Left lung (tissue), 10 donors: ENCODE data around the gene PRPF38A. TPM values are rescaled to one million over a fixed set of nuclear protein-coding genes. Genes with fewer than 3 reads are reported as not detected.

Source experiments
- ATAC-seq: fragments of 200-7000 bp; cut with Tn5 transposase; one replicate; pipeline ENCODE4 v1.9.1; 2020; ENCODE audit warnings: moderate library complexity
- DNase-seq, 4 donors: peaks; one replicate each; pipeline ENCODE4 v3.0.0-alpha.2; 2013 to 2020
- H3K27ac ChIP-seq, 2 donors: fragments of 200-600 bp; sonication (generic) in 1 of 2; one replicate each; pipeline versions ENCODE4 v1.5.0 to v1.8.0; 2020 to 2021
- H3K27me3 ChIP-seq, 2 donors: fragments of 200-600 bp; sonication (generic) in 1 of 2; one replicate each; pipeline versions ENCODE4 v1.5.0 to v1.8.0; 2020 to 2021
- H3K36me3 ChIP-seq, 2 donors: fragments of 200-600 bp; sonication (generic) in 1 of 2; one replicate each; pipeline versions ENCODE4 v1.5.0 to v1.8.0; 2020 to 2021
- H3K4me1 ChIP-seq, 2 donors: fragments of 200-600 bp; one replicate each; pipeline ENCODE4 v1.8.0; 2021
- H3K4me3 ChIP-seq, 2 donors: fragments of 200-600 bp; sonication (generic) in 1 of 2; one replicate each; pipeline versions ENCODE4 v1.5.0 to v1.8.0; 2020 to 2021; ENCODE audit warnings: mild to moderate bottlenecking in 1 of 2
- H3K9me3 ChIP-seq, 2 donors: fragments of 200-600 bp; sonication (generic) in 1 of 2; one replicate each; pipeline versions ENCODE4 v1.5.0 to v1.8.0; 2020 to 2021
- CTCF ChIP-seq, 2 donors: fragments of 200-600 bp; sonication (generic) in 1 of 2; IDR thresholded peaks; one replicate each; pipeline versions ENCODE4 v1.5.0 to v1.8.0; 2021; ENCODE audit warnings: antibody characterized with exemption in 2 of 2
- intact Hi-C, 2 donors: fragments of 100-400 bp; cut with DNase I; formaldehyde crosslinking; loops; one replicate each; pipeline versions ENCODE4 v1.11.2 to v1.14.2; 2022
- polyA plus RNA-seq, 6 donors: library from polyadenylated mRNA; unstranded; fragments of 120-200 nt; gene quantifications; one replicate each; pipeline ENCODE4 v1.2.1, GENCODE V29; 2013; ENCODE audit not compliant: insufficient read length in 6 of 6
- total RNA-seq, 2 donors: library from RNA; stranded (reverse); fragmentation: NEBNext Ultra II Directional; extraction: Animal tissue kit (Norgen Biotek cat#: 25700); gene quantifications; one replicate each; pipeline ENCODE4 v1.2.1, GENCODE V29; 2021
- donor health status: DM: no; HTN: yes; CAD: no.
- donor health status: DM: no; HTN: no; CAD: no.

PRPF38A gene
- total and polyA plus RNA-seq, 8 donors = 31.3 to 87.1 (median 79.2) TPM

DNA sequence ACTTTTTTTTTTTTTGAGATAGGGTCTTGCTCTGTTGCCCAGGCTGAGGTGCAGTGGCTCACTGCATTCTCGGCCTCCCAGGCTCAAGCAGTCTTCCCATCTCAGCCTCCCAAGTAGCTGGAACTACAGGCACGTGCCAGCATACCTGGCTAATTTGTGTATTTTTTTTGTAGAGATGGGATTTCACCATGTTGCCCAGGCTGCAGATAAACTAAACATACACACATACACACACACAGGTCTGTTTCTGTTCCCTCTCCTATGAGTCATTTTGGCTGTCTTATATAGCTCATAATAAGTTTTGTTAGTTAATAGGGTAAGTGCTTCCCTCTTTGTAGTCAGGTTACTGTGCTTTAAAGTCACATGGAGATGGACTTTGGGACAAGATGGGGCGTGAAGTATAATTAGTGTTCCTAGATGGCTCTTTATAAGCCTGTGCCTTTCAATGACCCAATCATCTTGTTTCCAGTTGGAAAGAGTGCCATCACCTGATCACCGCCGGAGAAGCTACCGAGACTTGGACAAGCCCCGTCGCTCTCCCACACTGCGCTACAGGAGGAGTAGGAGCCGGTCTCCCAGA lies 9.1 kb downstream of the PRPF38A start:
- intact Hi-C loops = no loop called here
- H3K27me3 ChIP-seq = no peaks in the 10 kb centered on the region
- no peak for ATAC-seq
- no peak overlapping the region for H3K27ac ChIP-seq
- H3K36me3 ChIP-seq = peaks cover 2 to 100% of the 10 kb centered on the region in 2 donors
- no peak overlapping the region for H3K4me3 ChIP-seq
- TF ChIP-seq CTCF (IDR thresholded peaks at IDR 0.05) = no peak
- DNase-seq = no peak
- no peaks in the 10 kb centered on the region for H3K9me3 ChIP-seq
- no peaks in the 10 kb centered on the region for H3K4me1 ChIP-seq

DNA sequence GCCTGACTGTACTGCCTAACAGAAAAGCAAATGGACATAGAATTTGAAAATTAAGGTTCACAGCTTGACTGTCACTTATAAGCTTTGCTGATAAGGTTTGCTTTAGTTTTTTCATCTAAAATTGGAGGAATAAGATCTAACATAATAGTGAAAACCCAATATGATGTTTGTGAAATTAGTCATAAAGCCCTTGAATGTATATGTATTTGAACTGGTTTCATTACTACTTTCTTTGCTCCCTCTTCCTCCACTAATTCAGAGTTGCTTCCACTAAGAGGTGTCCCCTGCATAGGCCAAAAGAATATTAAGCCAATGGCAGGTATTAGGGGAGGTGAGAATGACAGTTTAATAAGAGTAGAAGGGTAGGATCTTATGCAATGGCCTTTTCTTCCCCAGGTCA lies 10.5 kb downstream of the PRPF38A start:
- H3K4me3 ChIP-seq = no peak overlapping the region
- H3K27me3 ChIP-seq = no peaks in the 10 kb centered on the region
- intact Hi-C loops = no loop called here
- no peak overlapping the region for H3K27ac ChIP-seq
- H3K4me1 ChIP-seq = no peaks in the 10 kb centered on the region
- peaks cover 0 to 100% of the 10 kb centered on the region in 2 donors for H3K36me3 ChIP-seq
- DNase-seq = no peak
- no peaks in the 10 kb centered on the region for H3K9me3 ChIP-seq
- ATAC-seq = no peak
- TF ChIP-seq CTCF (IDR thresholded peaks at IDR 0.05) = no peak

DNA sequence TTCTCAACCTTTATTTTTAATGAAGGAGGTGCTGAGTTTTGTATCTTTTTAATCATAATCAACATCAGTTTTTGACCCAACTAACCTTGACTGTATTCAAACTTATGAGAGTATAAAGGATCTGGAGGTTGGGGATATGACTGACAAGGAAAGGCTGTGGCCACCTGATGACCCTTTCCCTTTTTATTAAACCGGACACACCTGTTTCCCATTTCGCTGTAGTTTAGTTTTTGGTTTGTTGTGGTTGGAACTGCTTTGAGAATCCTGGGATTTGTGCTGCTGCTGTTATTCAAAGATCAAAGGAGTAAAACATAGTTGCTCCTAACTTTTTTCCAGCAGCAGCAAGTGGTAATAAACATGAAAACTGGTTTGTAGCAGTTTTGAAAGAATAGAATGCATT lies 12.4 kb downstream of the PRPF38A start:
- H3K27me3 ChIP-seq = no peaks in the 10 kb centered on the region
- DNase-seq (no peak), ATAC-seq (no peak)
- H3K9me3 ChIP-seq = no peaks in the 10 kb centered on the region
- no peak overlapping the region for H3K4me3 ChIP-seq
- no peak overlapping the region for H3K27ac ChIP-seq
- intact Hi-C loops = no loop called here
- no peaks in the 10 kb centered on the region for H3K4me1 ChIP-seq
- peaks cover 0 to 98% of the 10 kb centered on the region in 2 donors for H3K36me3 ChIP-seq
- TF ChIP-seq CTCF (IDR thresholded peaks at IDR 0.05) = no peak

GRCh38 chr1:52420713-52421112 lies 16.3 kb downstream of the PRPF38A start:
- peaks cover 0 to 9% of the 10 kb centered on the region in 2 donors for H3K4me1 ChIP-seq
- intact Hi-C loops = no loop called here
- H3K36me3 ChIP-seq = peaks cover 0 to 71% of the 10 kb centered on the region in 2 donors
- no peak for TF ChIP-seq CTCF (IDR thresholded peaks at IDR 0.05)
- DNase-seq (no peak), ATAC-seq (no peak)
- no peak overlapping the region for H3K27ac ChIP-seq
- H3K27me3 ChIP-seq = no peaks in the 10 kb centered on the region
- no peak overlapping the region for H3K4me3 ChIP-seq
- no peaks in the 10 kb centered on the region for H3K9me3 ChIP-seq

DNA sequence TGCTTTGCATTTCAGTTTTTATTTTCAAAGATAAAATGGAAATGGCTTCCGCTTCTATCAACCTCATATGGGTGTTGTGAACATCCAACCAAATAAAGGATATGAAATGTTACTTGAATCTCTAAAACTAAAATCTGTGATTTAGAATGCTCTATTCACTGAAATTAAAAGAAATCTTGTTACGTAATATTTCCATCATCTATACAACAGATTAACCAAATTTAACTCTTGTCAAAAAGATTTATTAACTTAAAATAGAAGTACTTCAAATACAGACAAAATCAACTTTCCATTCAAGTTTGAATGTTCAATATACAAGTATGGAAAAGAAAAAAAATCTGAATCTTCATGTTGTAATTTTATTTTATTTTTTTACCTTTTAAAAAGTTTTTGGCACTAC lies 18.7 kb downstream of the PRPF38A start:
- ATAC-seq (no peak), DNase-seq (no peak)
- H3K27me3 ChIP-seq = no peaks in the 10 kb centered on the region
- H3K9me3 ChIP-seq = no peaks in the 10 kb centered on the region
- intact Hi-C loops = no loop called here
- peaks cover 0 to 47% of the 10 kb centered on the region in 2 donors for H3K36me3 ChIP-seq
- H3K4me3 ChIP-seq = no peak overlapping the region
- H3K27ac ChIP-seq = no peak overlapping the region
- no peak for TF ChIP-seq CTCF (IDR thresholded peaks at IDR 0.05)
- peaks cover 0 to 9% of the 10 kb centered on the region in 2 donors for H3K4me1 ChIP-seq
